Measurements from ENCODE around the gene PRDM15. TPM values are rescaled to one million over a fixed set of nuclear protein-coding genes. Genes with fewer than 3 reads are reported as not detected.
A peak's percentile ranks its signal among the peaks of the same experiment; 100 is the strongest.

The PRDM15 gene
- total and polyA plus RNA-seq, 2 donors (not counting 3 experiments of a cell fraction or from before 2014, with no cell fraction given), result 11.8 to 12.9 TPM

- POLR2A ChIA-PET, result no interaction called here
- Histone ChIP-seq H3K9me3 (replicated peaks; ENCODE audit: control insufficient read depth, insufficient read depth, low read length) (no peaks in the 10 kb centered on the region), H3K36me3 (ENCODE audit: control insufficient read depth in 2 of 2, extremely low read depth in 1 of 2, insufficient read depth in 2 of 2, low read length in 2 of 2) (peaks cover 0 to 24% of the 10 kb centered on the region in 2 experiments), H3K4me1 (ENCODE audit: control insufficient read depth, extremely low read depth, insufficient read depth, low read length) (peaks cover 15% of the 10 kb centered on the region), H3K4me3 (replicated peaks in 1 of 3; ENCODE audit: insufficient read depth in 1 of 3, low read depth in 1 of 3, low read length in 3 of 3) (no peak overlapping the region), H3K79me2 (ENCODE audit: control insufficient read depth, insufficient read depth, low read length) (no peaks in the 10 kb centered on the region), H3K9me1 (replicated peaks; ENCODE audit: control insufficient read depth, extremely low read depth, insufficient read depth, low read length) (no peaks in the 10 kb centered on the region), H4K20me1 (replicated peaks; ENCODE audit: control insufficient read depth, extremely low read depth, insufficient read depth, low read length) (no peaks in the 10 kb centered on the region), H3K27me3 (ENCODE audit: control insufficient read depth in 2 of 2, insufficient read depth in 2 of 2, low read length in 2 of 2) (no peaks in the 10 kb centered on the region), H3K9ac (replicated peaks; ENCODE audit: extremely low read depth, insufficient read depth, low read length) (no peak overlapping the region), H3K27ac (ENCODE audit: insufficient read depth, low read depth, low read length) (no peak overlapping the region), H2AFZ (ENCODE audit: low read depth, low read length) (no peak overlapping the region), H3K4me2 (ENCODE audit: insufficient read depth, low read length) (peak overlapping the region; percentile 23)
- DNase-seq (ENCODE audit: low read depth, low spot score), result peak; percentile 29
- no TSS peak for BruUV-seq (replicated peaks)
- TF ChIP-seq GATA2 (IDR thresholded peaks at IDR 0.05; ENCODE audit: insufficient read depth, insufficient read length, low read depth, low read length) (no peak), EZH2 (IDR thresholded peaks at IDR 0.05; ENCODE audit: borderline replicate concordance, low read depth, low read length, severe bottlenecking) (no peak), POLR2AphosphoS5 (IDR thresholded peaks at IDR 0.05; ENCODE audit: insufficient read depth, low read depth, low read length) (no peak), CTCF (IDR thresholded peaks at IDR 0.05; ENCODE audit: extremely low read depth in 1 of 2, insufficient read depth in 1 of 2, low read depth in 1 of 2, low read length in 2 of 2) (no peak), POLR2A (IDR thresholded peaks at IDR 0.05; ENCODE audit: low read depth, low read length) (no peak), FOS (IDR thresholded peaks at IDR 0.05; ENCODE audit: borderline replicate concordance, insufficient read depth, low read length) (no peak), MYC (IDR thresholded peaks at IDR 0.05; ENCODE audit: low read depth, low read length) (no peak), JUN (IDR thresholded peaks at IDR 0.05; ENCODE audit: borderline replicate concordance, insufficient read depth, insufficient read length, low read depth) (no peak), MAX (IDR thresholded peaks at IDR 0.05; ENCODE audit: insufficient read depth, insufficient read length) (no peak)
- intact Hi-C loops (cut with micrococcal nuclease), result no loop called here
- dilution Hi-C loops (cut with MboI; ENCODE audit: extremely low pct_ligation_motif_present, low sequenced_read_pairs), result no loop called here
- CTCF ChIA-PET, result interaction anchor here (1.0 to 2.4 kb wide), 9 partner anchors 12 to 222 kb away, joined by 3 to 8 read pairs (median 4); no protein-coding TSS in a partner anchor
- FAIRE-seq, result peak; percentile 63
These were observed 16.7 kb upstream of the PRDM15 start for GRCh38 chr21:41895643-41896493.
